HG03342 (cell line): ENCODE data around the gene NME8.
"Not testable (repeated sequence)": the region's sequence is repeated elsewhere in the genome, so short reads cannot be mapped to it uniquely, and the experiment has no call there.

Source experiments
- ATAC-seq: cut with Tn5 transposase; IDR thresholded peaks from one replicate; pipeline ENCODE4 v1.9.1; 2021; ENCODE audit warnings: mild to moderate bottlenecking, moderate library complexity; ENCODE audit not compliant: unreplicated experiment

The NME8 gene

GRCh38 chr7:37848297-37848696, at the start of gene NME8:
TSS of gene NME8 (plus strand) at chr7:37848597. CDS start at chr7:37850267, 1,670 bp downstream.
- no peak for ATAC-seq

- no peak for ATAC-seq
Observed at GRCh38 chr7:37806152-37806551, 42.2 kb upstream of the NME8 start.

- not testable (repeated sequence) for ATAC-seq
Observed at GRCh38 chr7:37812161-37812580, 36.2 kb upstream of the NME8 start.

DNA sequence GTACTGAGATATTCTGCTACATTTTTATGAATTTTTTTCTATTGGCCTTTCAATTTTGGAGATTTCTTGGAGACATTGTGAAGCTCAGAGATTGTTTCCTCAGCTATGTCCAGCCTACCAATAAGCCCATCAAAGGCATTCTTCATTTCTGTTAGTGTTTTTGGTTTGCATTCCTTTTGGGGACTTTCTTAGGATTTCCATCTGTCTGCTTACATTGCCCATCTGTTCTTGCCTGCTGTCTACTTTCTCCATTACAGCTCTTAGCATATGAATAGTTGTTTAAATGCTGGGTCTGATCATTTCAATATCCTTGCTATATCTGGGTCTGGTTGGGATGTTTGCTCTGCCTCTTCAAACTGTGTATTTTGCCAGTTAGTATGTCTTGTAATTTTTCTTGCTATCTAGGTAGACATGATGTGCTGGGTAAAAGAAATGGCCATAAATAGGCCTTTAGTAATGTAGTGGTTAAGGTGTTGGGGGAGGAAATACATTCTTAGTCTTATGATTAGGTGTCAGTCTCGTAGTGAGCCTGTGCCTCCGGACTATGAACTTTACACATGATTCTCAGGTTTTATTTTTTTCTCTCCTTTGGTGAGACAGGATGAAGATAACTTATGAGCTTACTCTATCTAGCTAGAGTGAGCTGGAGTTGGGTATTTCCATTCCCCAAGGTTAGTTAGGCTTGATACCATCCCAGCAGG, 32.6 kb upstream of the NME8 start:
- ATAC-seq: peak; percentile 77

DNA sequence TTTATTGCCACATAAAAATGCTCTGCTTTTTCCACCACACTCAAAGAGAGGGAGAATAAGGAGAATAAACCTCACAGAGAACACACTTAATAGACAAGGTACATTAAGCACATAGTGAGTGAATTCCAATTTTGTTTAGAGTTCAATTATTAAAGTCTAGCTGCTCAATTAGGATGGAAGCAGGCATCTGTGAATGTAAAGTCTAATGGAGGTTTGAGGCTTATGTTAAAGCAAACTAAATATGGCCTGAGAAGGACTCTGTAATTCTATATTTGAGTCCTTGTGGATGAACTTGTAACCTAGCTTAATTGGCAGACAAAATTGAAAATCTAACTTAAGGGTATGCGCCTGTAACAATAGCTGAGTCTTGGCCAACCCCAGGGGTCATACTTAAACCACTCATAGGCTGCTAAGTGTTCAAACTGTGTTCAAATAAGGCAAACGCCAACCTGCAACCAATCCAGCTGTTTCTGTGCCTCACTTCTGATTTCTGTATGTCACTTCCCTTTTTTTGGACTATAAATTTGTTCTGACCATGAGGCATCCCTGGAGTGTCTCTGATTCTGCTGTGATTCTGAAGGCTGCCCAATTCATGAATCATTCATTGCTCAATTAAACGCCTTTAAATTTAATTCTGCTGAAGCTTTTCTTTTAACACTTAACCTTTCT, 31.3 kb upstream of the NME8 start:
- no peak for ATAC-seq

- no peak for ATAC-seq
Observed at GRCh38 chr7:37817591-37817960, 30.8 kb upstream of the NME8 start.

DNA sequence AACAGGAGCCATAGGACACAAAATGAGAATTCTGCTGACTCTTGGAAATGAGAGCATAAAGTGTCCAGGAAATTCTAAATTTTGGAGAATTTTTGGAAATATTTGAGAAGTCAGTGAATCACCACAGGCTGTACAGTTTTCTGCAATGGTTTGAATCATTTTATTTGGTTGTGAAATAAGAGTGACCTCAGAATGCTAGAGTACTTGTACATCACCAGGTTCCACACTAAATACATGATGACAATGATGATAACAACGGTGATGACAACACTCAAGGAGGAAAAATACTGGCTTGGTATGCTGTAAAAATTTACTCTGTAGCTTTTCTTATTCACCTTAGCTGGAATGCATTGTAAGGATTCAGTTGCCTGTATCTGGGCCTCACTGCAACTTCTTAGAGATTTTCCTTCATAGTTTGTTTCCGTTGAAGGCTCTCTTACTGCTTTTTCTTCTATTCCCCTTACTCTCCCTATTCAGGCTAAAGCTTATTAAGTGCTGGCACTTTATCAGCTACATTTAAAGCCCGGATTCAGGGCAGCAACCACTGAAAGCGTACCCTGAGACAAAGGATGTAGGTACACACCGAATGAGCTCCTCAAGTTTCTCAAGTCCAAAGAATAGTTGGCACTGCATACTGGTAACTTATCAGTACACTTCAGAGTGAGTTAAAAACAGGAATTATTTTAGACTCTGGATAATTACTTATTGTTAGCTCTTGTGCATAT, 30.2 kb upstream of the NME8 start:
- ATAC-seq: no peak

- peak; percentile 51 for ATAC-seq
Observed at GRCh38 chr7:37820708-37821468, 27.5 kb upstream of the NME8 start.

- no peak for ATAC-seq
Observed at GRCh38 chr7:37822946-37823345, 25.5 kb upstream of the NME8 start.

GRCh38 chr7:37823557-37823956, 24.8 kb upstream of the NME8 start:
- ATAC-seq: no peak

DNA sequence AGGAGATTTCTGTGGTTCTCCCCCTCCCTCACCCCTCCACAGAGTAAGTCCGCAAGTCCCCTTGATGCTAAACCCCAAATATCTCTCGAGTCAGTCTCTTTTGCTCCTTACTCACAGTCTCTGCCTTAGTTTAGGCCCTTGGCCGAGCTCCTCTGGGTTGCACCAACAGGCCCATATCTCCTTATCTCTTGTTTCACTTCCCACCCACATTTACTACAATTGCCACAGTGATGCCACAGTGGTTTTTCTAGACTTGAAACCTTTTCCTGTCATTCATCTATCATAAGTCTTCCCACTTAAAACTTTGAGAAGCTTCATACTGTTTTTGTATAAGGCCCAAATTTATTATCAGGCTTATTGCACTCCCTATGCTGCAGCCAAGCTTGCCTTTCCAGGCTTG, 23.4 kb upstream of the NME8 start:
- ATAC-seq: no peak

- ATAC-seq: no peak
Observed at GRCh38 chr7:37826825-37827224, 21.6 kb upstream of the NME8 start.

DNA sequence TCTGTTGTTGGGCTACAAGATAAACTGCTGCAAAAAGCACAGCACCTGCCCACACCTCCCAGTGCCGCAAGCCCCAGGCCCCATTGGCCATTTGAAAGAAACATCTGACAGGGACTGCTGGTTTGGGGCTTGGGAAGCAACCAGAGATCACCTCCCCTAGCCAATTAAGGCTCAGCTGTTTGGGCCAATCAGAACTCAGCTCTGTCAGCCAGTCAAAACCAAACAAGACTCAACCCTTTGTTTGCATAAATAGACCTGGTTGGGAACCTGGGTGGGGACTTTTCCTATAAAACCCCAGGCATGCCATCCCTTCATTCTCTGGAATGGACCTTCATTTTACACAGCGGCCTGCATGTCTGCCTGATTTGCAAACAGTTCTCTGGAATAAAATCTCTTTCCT, 17.2 kb upstream of the NME8 start:
- ATAC-seq: no peak

- peak; percentile 83 for ATAC-seq
Observed at GRCh38 chr7:37832194-37832593, 16.2 kb upstream of the NME8 start.

DNA sequence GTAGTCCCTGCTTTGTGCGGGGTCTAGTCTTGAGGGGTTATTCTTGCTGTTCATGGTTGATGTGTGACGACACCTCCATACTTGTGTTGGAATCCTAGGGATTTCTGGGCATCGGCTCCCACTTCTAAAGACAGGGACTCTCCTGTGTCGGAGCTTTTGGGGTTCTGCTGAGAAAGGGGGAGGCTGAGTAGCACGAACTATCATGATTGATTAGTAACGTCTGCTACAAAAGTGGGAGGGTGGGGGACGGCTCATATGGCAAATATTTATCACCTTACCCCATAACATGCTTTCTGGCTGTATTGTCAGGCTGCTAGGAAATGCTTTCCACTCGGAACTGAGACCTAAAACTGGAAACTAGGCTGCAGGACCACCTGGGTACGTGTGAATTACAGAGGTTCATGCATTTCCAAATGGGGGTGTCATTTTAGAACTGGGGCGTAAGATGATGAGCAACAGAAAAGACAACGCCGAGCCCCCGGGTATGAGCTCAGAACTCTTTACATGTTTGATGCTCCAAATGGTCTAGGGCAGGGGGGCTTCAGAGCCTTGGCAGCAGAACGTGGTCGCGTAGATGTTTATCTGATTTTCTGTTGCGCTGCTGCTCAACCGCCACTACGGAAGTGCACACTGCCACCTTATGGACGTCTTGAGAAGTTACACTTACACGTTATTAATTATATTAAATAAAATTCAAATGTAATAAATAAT, 15.1 kb upstream of the NME8 start:
- no peak for ATAC-seq

DNA sequence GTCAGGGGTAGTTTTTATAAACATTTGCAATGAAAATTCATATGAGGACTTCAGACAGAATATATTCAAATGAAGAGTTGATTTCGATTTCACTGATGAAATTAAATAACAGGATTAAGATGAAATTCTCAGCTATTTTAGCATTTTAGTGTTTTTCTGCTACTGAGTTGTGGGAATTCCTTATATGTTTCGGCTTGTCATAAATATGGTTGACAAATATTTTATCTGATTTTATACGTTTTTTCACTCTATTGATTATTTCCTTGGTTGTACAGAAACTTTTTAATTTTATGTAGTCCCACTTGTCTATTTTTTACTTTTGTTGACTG, 14.6 kb upstream of the NME8 start:
- ATAC-seq: no peak

DNA sequence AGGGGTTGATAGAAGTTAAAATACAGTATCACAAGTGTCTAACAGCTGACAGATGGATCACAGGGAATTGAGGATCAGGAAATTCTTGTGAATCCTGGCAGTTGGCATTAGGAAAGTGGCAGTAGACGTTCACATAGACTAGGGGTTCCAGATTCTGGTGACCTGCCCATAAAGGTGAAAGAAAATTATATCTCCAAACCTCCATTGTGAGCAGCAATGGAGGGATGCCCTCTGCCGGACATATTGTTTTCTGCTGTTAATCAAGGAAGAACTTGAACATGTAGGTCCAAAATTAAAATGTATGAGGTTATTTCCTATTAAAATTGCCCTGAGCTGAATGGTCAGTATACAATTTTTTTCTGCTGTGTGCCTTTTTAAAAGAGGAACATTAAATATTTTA, 5.1 kb downstream of the NME8 start:
- no peak for ATAC-seq

- ATAC-seq: no peak
Observed at GRCh38 chr7:37882086-37882485, 33.7 kb downstream of the NME8 start.

DNA sequence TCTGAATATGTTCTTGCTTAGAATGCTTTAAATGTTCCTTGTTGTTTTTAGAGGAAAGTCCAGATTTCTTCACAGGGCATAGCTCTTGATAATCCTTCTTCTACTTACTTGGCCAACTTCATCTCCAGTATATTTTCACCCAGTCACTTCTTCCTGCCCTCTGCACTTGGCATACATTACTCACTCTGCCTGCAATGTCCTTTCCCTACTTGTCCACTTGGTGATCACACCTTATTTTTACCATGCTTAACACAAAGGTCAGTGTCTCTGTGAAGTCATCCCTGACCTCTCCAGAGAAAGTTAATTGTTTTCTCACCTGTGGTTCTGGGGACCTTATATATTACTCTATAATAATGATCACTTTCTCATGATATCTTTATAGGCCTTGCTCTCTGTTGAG, 45.0 kb downstream of the NME8 start:
- ATAC-seq: no peak

- ATAC-seq: no peak
Observed at GRCh38 chr7:37894671-37895070, 46.3 kb downstream of the NME8 start.

- ATAC-seq: no peak
Observed at GRCh38 chr7:37899712-37900247, 51.4 kb downstream of the NME8 start.
